WTC11 (cell line): Measurements from ENCODE around the gene PKP2. TPM values are rescaled to one million over a fixed set of nuclear protein-coding genes. Genes with fewer than 3 reads are reported as not detected.

ENCODE experiments used
- ATAC-seq: fragments of 200-7000 bp; cut with Tn5 transposase; 2 replicates; pipeline ENCODE4 v1.10.0; 2021; ENCODE audit warnings: mild to moderate bottlenecking, moderate library complexity
- CTCF ChIA-PET: fragments of 300-600 bp; sonication (Branson Sonifier 250); formaldehyde crosslinking; loops from one replicate; lab custom pipeline; 2021; ENCODE audit warnings: antibody characterized with exemption; lab: Charles Lee
- POLR2A ChIA-PET: fragments of 350-600 bp; sonication (Branson Sonifier 250); formaldehyde crosslinking; loops from one replicate; lab custom pipeline; 2021; ENCODE audit warnings: antibody characterized with exemption; lab: Charles Lee
- DNase-seq: peaks from one replicate; pipeline ENCODE4 v3.0.0; 2021; ENCODE audit warnings: low spot score
- H3K27ac Mint-ChIP-seq: 2 replicates; pipeline ENCODE4 v1.8.0; 2021; ENCODE audit warnings: mixed read lengths
- H3K27me3 Mint-ChIP-seq: 2 replicates; pipeline ENCODE4 v1.8.0; 2021; ENCODE audit warnings: low read depth, mild to moderate bottlenecking, moderate library complexity, mixed read lengths
- H3K36me3 Mint-ChIP-seq: 2 replicates; pipeline ENCODE4 v1.8.0; 2021; ENCODE audit warnings: mixed read lengths
- H3K4me1 Mint-ChIP-seq: 2 replicates; pipeline ENCODE4 v1.8.0; 2022; ENCODE audit warnings: mixed read lengths
- H3K4me3 Mint-ChIP-seq: 2 replicates; pipeline ENCODE4 v1.8.0; 2021; ENCODE audit warnings: mild to moderate bottlenecking, moderate library complexity, mixed read lengths
- H3K9me3 Mint-ChIP-seq: 2 replicates; pipeline ENCODE4 v1.8.0; 2021; ENCODE audit warnings: mixed read lengths
- ATF6 ChIP-seq: sonication (generic); formaldehyde crosslinking; IDR thresholded peaks from 2 replicates; pipeline ENCODE4 v1.8.1; 2023; ENCODE audit warnings: mild to moderate bottlenecking, missing genetic modification reagents
- CBFB ChIP-seq: sonication (generic); formaldehyde crosslinking; IDR thresholded peaks from 2 replicates; pipeline ENCODE4 v1.8.1; 2022; ENCODE audit warnings: mild to moderate bottlenecking, low read depth, missing genetic modification reagents
- CREB1 ChIP-seq: sonication (generic); formaldehyde crosslinking; IDR thresholded peaks from 2 replicates; pipeline ENCODE4 v1.8.0; 2023; ENCODE audit warnings: mild to moderate bottlenecking, missing genetic modification reagents
- CREM ChIP-seq: sonication (generic); formaldehyde crosslinking; IDR thresholded peaks from 2 replicates; pipeline ENCODE4 v1.8.1; 2022; ENCODE audit warnings: mild to moderate bottlenecking, missing genetic modification reagents, moderate library complexity
- E2F4 ChIP-seq: sonication (generic); formaldehyde crosslinking; IDR thresholded peaks from 2 replicates; pipeline ENCODE4 v1.8.1; 2022; ENCODE audit warnings: low read depth, mild to moderate bottlenecking, moderate library complexity, missing genetic modification reagents, borderline replicate concordance
- ESRRA ChIP-seq: sonication (generic); formaldehyde crosslinking; IDR thresholded peaks from 2 replicates; pipeline ENCODE4 v1.8.1; 2022; ENCODE audit warnings: mild to moderate bottlenecking, missing genetic modification reagents, borderline replicate concordance
- ETV6 ChIP-seq: sonication (generic); formaldehyde crosslinking; IDR thresholded peaks from 2 replicates; pipeline ENCODE4 v1.8.1; 2022; ENCODE audit warnings: mild to moderate bottlenecking, missing genetic modification reagents
- MAX ChIP-seq: sonication (generic); formaldehyde crosslinking; IDR thresholded peaks from 2 replicates; pipeline ENCODE4 v1.8.0; 2022; ENCODE audit warnings: mild to moderate bottlenecking, missing genetic modification reagents
- MLX ChIP-seq: sonication (generic); formaldehyde crosslinking; IDR thresholded peaks from 2 replicates; pipeline ENCODE4 v1.8.1; 2023; ENCODE audit warnings: mild to moderate bottlenecking, missing genetic modification reagents, moderate library complexity
- NFE2L1 ChIP-seq: sonication (generic); formaldehyde crosslinking; IDR thresholded peaks from 2 replicates; pipeline ENCODE4 v1.8.1; 2023; ENCODE audit warnings: missing genetic modification reagents
- NR1H2 ChIP-seq: sonication (generic); formaldehyde crosslinking; IDR thresholded peaks from 2 replicates; pipeline ENCODE4 v1.9.0; 2021; ENCODE audit warnings: mild to moderate bottlenecking, moderate library complexity, missing genetic modification reagents
- OVOL2 ChIP-seq: fragments of 250-450 bp; sonication (Bioruptor Pico); IDR thresholded peaks from 2 replicates; pipeline ENCODE4 v1.9.0; 2021; ENCODE audit warnings: mild to moderate bottlenecking, borderline replicate concordance
- RORB ChIP-seq: fragments of 250-450 bp; sonication (Bioruptor Pico); IDR thresholded peaks from 2 replicates; pipeline ENCODE4 v1.9.0; 2021; ENCODE audit warnings: mild to moderate bottlenecking
- SOX15 ChIP-seq: fragments of 250-450 bp; sonication (Bioruptor Pico); IDR thresholded peaks from 2 replicates; pipeline ENCODE4 v1.9.0; 2021; ENCODE audit warnings: mild to moderate bottlenecking
- SP1 ChIP-seq: sonication (generic); formaldehyde crosslinking; conservative IDR thresholded peaks from 2 replicates; pipeline ENCODE4 v1.8.1; 2022; ENCODE audit warnings: missing genetic modification reagents
- STAT6 ChIP-seq: sonication (generic); formaldehyde crosslinking; conservative IDR thresholded peaks from 2 replicates; pipeline ENCODE4 v1.8.1; 2023; ENCODE audit warnings: mild to moderate bottlenecking, low read depth, missing genetic modification reagents, moderate library complexity
- USF1 ChIP-seq: sonication (generic); formaldehyde crosslinking; IDR thresholded peaks from 2 replicates; pipeline ENCODE4 v1.8.0; 2022; ENCODE audit warnings: mild to moderate bottlenecking, missing genetic modification reagents
- ZNF138 ChIP-seq: sonication (generic); formaldehyde crosslinking; conservative IDR thresholded peaks from 2 replicates; pipeline ENCODE4 v1.8.1; 2022; ENCODE audit warnings: mild to moderate bottlenecking, moderate library complexity, missing genetic modification reagents
- ZNF423 ChIP-seq: fragments of 250-450 bp; sonication (Bioruptor Pico); IDR thresholded peaks from 2 replicates; pipeline ENCODE4 v2.1.2; 2022; ENCODE audit warnings: mild to moderate bottlenecking, moderate library complexity
- total RNA-seq: library from RNA; stranded (reverse); gene quantifications from 3 replicates; pipeline ENCODE4 v1.2.3, GENCODE V29; 2021

The PKP2 gene
- total RNA-seq, 1 experiment from 2014 or later, result 22.0 TPM

GRCh38 chr12:32819424-32819823 lies 77.2 kb downstream of the PKP2 start:
- H3K4me1 Mint-ChIP-seq, result no peaks in the 10 kb centered on the region
- ChIA-PET CTCF (no interaction called here), POLR2A (no interaction called here)
- H3K27ac Mint-ChIP-seq, result no peak overlapping the region
- TF ChIP-seq ZNF423 (CRISPR knock-in tag) (no peak), ESRRA (CRISPR knock-in tag) (no peak), ATF6 (no peak), CBFB (CRISPR knock-in tag) (no peak), USF1 (CRISPR knock-in tag) (no peak), RORB (CRISPR knock-in tag) (no peak)
- peaks cover 21% of the 10 kb centered on the region for H3K36me3 Mint-ChIP-seq
- H3K9me3 Mint-ChIP-seq, result no peaks in the 10 kb centered on the region
- no peaks in the 10 kb centered on the region for H3K27me3 Mint-ChIP-seq
- ATAC-seq, result no peak
- H3K4me3 Mint-ChIP-seq, result no peak overlapping the region
- DNase-seq, result no peak

- H3K27ac Mint-ChIP-seq, result no peak overlapping the region
- H3K27me3 Mint-ChIP-seq, result no peaks in the 10 kb centered on the region
- ChIA-PET POLR2A (no interaction called here), CTCF (no interaction called here)
- H3K4me3 Mint-ChIP-seq, result no peak overlapping the region
- H3K4me1 Mint-ChIP-seq, result no peaks in the 10 kb centered on the region
- peaks cover 30% of the 10 kb centered on the region for H3K36me3 Mint-ChIP-seq
- TF ChIP-seq CREM (CRISPR knock-in tag), result no peak
- no peak for TF ChIP-seq SP1
- TF ChIP-seq MAX (CRISPR knock-in tag), result no peak
- TF ChIP-seq OVOL2 (CRISPR knock-in tag), result no peak
- TF ChIP-seq ETV6 (CRISPR knock-in tag), result no peak
- no peak for TF ChIP-seq MLX
- TF ChIP-seq E2F4 (CRISPR knock-in tag), result no peak
- no peak for TF ChIP-seq CREB1 (CRISPR knock-in tag)
- no peak for TF ChIP-seq RORB (CRISPR knock-in tag)
- no peak for TF ChIP-seq ZNF138 (CRISPR knock-in tag)
- no peak for TF ChIP-seq STAT6 (CRISPR knock-in tag)
- no peak for TF ChIP-seq SOX15 (CRISPR knock-in tag)
- TF ChIP-seq NR1H2 (CRISPR knock-in tag), result no peak
- no peak for TF ChIP-seq NFE2L1
- no peak for DNase-seq
- ATAC-seq, result no peak
- H3K9me3 Mint-ChIP-seq, result peaks cover 27% of the 10 kb centered on the region
Measured at GRCh38 chr12:32811686-32812392, 84.7 kb downstream of the PKP2 start.
